ENCODE measurements around the gene ACD.

DNA sequence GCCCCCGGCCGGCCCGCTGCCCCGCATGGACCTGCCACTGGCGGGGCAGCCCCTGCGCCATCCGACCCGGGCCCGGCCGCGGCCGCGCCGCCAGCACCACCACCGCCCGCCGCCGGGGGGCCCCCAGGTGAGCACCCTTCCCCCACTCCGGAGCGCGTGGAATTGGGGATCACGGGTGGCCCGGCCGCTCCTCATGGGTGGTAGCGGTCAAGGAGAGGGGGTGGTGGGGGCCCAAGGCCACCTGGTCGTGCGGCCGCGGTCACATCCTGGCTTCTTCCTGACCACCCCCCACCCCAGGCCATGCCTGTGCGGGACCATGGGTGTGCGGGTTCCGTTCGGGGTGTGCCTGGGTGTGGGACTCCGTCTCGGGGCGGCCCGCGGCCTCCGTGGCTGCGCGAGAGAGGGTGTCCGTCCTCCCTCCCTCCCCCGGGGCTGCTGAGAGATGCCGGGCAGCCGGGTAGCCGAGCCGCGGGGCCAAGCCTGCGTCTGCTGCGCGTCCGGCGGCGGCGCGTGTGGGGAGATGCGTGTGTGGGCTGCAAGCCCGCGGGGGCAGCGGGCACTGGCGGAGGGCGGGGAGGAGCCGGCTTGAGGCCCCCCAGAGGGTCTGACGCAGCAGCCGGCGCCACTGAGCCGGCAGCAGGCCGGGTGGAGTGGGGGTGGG is 6.8 kb downstream of the ACD start:
- TF ChIP-seq, protein P1, sequence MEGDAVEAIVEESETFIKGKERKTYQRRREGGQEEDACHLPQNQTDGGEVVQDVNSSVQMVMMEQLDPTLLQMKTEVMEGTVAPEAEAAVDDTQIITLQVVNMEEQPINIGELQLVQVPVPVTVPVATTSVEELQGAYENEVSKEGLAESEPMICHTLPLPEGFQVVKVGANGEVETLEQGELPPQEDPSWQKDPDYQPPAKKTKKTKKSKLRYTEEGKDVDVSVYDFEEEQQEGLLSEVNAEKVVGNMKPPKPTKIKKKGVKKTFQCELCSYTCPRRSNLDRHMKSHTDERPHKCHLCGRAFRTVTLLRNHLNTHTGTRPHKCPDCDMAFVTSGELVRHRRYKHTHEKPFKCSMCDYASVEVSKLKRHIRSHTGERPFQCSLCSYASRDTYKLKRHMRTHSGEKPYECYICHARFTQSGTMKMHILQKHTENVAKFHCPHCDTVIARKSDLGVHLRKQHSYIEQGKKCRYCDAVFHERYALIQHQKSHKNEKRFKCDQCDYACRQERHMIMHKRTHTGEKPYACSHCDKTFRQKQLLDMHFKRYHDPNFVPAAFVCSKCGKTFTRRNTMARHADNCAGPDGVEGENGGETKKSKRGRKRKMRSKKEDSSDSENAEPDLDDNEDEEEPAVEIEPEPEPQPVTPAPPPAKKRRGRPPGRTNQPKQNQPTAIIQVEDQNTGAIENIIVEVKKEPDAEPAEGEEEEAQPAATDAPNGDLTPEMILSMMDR (IDR thresholded peaks at IDR 0.05), result no peak
- no peak for TF ChIP-seq POLR2A (IDR thresholded peaks at IDR 0.05)
